Heart left ventricle (tissue), 13 donors: ENCODE data around the gene SPAG9.

ENCODE experiments used
- POLR2A ChIP-seq, 2 donors: fragments of 450-650 bp; IDR thresholded peaks; one replicate each; pipeline ENCODE4 v1.6.1; 2017; ENCODE audit warnings: antibody characterized with exemption in 2 of 2, mild to moderate bottlenecking in 2 of 2, moderate library complexity in 2 of 2
- TF ChIP-seq, protein P1 (sequence below), 12 donors: fragments of 200-600 bp; sonication (generic) in 4 of 12; IDR thresholded peaks; one replicate each; pipeline versions ENCODE4 v1.5.0 to v1.8.0; 2018 to 2022; ENCODE audit warnings: antibody characterized with exemption in 12 of 12, mild to moderate bottlenecking in 5 of 12
- donor health status: ischemic (EF 13 %, LVEDD 7.1; RV severe dilation, severe dysfunction).
- donor health status: DM: no; HTN: yes; CAD: no.
- donor health status: DM: no; HTN: no; CAD: no.
- donor health status: ischemic (EF 25% LVEDD 6.9; RV normal size, moderate dysfunction).
- donor health status: ischemic (EF 25% LVEDD 5.7; RV mildly dilated, moderate dysfunction).
- donor health status: ischemic (EF 35%, LVEDD 5.7; RV mildly dilated, moderate dysfunction).
- donor health status: nonischemic (EF 11% LVEDD 7.7; RV severe dilation, severe dysfunction).
- donor health status: DM: yes; HTN: yes; CAD: no.
- donor health status: PGD.
- donor health status: ischemic (EF 29% LVEDD 5.4; RV normal size, mild dysfunction).
- donor health status: nonischemic (EF 23%, LVEDD 6.1; RV moderate dilation, normal function).

DNA sequence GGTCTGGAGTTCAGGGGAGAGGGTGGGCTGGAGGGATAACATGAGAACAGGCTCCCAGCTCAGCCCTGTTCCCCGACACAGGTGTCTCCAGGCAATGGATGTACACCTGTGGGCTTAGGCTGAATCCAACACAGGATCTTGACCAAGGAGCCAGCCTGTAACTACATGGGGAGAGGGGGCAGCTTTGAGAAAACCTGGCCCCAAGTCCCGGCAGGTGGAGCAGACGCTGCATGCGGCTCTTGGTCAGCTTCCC is 181.2 kb downstream of the SPAG9 start:
- TF ChIP-seq, protein P1, sequence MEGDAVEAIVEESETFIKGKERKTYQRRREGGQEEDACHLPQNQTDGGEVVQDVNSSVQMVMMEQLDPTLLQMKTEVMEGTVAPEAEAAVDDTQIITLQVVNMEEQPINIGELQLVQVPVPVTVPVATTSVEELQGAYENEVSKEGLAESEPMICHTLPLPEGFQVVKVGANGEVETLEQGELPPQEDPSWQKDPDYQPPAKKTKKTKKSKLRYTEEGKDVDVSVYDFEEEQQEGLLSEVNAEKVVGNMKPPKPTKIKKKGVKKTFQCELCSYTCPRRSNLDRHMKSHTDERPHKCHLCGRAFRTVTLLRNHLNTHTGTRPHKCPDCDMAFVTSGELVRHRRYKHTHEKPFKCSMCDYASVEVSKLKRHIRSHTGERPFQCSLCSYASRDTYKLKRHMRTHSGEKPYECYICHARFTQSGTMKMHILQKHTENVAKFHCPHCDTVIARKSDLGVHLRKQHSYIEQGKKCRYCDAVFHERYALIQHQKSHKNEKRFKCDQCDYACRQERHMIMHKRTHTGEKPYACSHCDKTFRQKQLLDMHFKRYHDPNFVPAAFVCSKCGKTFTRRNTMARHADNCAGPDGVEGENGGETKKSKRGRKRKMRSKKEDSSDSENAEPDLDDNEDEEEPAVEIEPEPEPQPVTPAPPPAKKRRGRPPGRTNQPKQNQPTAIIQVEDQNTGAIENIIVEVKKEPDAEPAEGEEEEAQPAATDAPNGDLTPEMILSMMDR (IDR thresholded peaks at IDR 0.05), result no peak
- TF ChIP-seq POLR2A (IDR thresholded peaks at IDR 0.05), result no peak
